ENCODE measurements around the gene FBXW12. TPM values are rescaled to one million over a fixed set of nuclear protein-coding genes. Genes with fewer than 3 reads are reported as not detected.
"Not testable (repeated sequence)": the region's sequence is repeated elsewhere in the genome, so short reads cannot be mapped to it uniquely, and the experiment has no call there.

The FBXW12 gene
- total RNA-seq, 2 experiments from 2014 or later: not detected

GRCh38 chr3:48397767-48398681 lies 26.0 kb downstream of the FBXW12 start:
- no peak overlapping the region for H3K27ac Mint-ChIP-seq
- CTCF ChIA-PET: interaction anchor here (3.5 to 12.8 kb wide), 3 partner anchors 37 to 126 kb away, joined by 11 to 312 read pairs (median 31); no protein-coding TSS in a partner anchor
- TF ChIP-seq CTCF (IDR thresholded peaks at IDR 0.05): no peak
- no peaks in the 10 kb centered on the region for H3K4me1 Mint-ChIP-seq (ENCODE audit: low read depth)
- H3K36me3 Mint-ChIP-seq (ENCODE audit: low read depth): no peaks in the 10 kb centered on the region
- no peaks in the 10 kb centered on the region for H3K9me3 Mint-ChIP-seq
- peaks cover 6% of the 10 kb centered on the region for H3K27me3 Mint-ChIP-seq
- DNase-seq: no peak
- ATAC-seq: no peak
- POLR2A ChIA-PET: no interaction called here
- intact Hi-C loops (cut with micrococcal nuclease): loop anchor here (10.0 kb wide), 1 partner anchor 123 kb away; no protein-coding TSS in a partner anchor
- H3K4me3 Mint-ChIP-seq: no peak overlapping the region

- no peak for ATAC-seq
Measured at GRCh38 chr3:48398701-48399386, 26.8 kb downstream of the FBXW12 start.

GRCh38 chr3:48399387-48400172 lies 27.6 kb downstream of the FBXW12 start:
- intact Hi-C loops (cut with micrococcal nuclease): loop anchor here (5.0 to 10.0 kb wide), 3 partner anchors 38 to 148 kb away; no protein-coding TSS in a partner anchor
- ChIA-PET CTCF (interaction anchor here (1.4 to 12.8 kb wide), 18 partner anchors 11 to 318 kb away, joined by 3 to 312 read pairs (median 17); partner anchors contain the start of genes CCDC51, IP6K2, PFKFB4 and TMA7), POLR2A (interaction anchor here (0.6 kb wide), 1 partner anchor 111 kb away, joined by 4 read pairs; no protein-coding TSS in a partner anchor)
- Mint-ChIP-seq H3K9me3 (no peaks in the 10 kb centered on the region), H3K27me3 (peaks cover 4% of the 10 kb centered on the region), H3K36me3 (ENCODE audit: low read depth) (no peaks in the 10 kb centered on the region), H3K27ac (no peak overlapping the region), H3K4me1 (ENCODE audit: low read depth) (no peaks in the 10 kb centered on the region), H3K4me3 (no peak overlapping the region)
- peak; percentile 28 for ATAC-seq
- DNase-seq: peak; percentile 15
- TF ChIP-seq CTCF (IDR thresholded peaks at IDR 0.05): no peak

More at GRCh38 chr3:48398701-48399386, 26.8 kb downstream of the FBXW12 start:
- ChIA-PET CTCF (interaction anchor here (2.6 to 12.8 kb wide), 7 partner anchors 36 to 150 kb away, joined by 11 to 312 read pairs (median 19); no protein-coding TSS in a partner anchor), POLR2A (no interaction called here)
- Mint-ChIP-seq H3K27me3 (peaks cover 4% of the 10 kb centered on the region), H3K36me3 (ENCODE audit: low read depth) (no peaks in the 10 kb centered on the region), H3K4me1 (ENCODE audit: low read depth) (no peaks in the 10 kb centered on the region), H3K9me3 (no peaks in the 10 kb centered on the region), H3K27ac (no peak overlapping the region), H3K4me3 (no peak overlapping the region)
- DNase-seq: no peak
- intact Hi-C loops (cut with micrococcal nuclease): loop anchor here (10.0 kb wide), 1 partner anchor 124 kb away; no protein-coding TSS in a partner anchor
- TF ChIP-seq CTCF (IDR thresholded peaks at IDR 0.05): no peak

- no peaks in the 10 kb centered on the region for H3K36me3 Mint-ChIP-seq (ENCODE audit: low read depth)
- ATAC-seq (peak; percentile 87), DNase-seq (peak; percentile 73)
- H3K27ac Mint-ChIP-seq: no peak overlapping the region
- H3K27me3 Mint-ChIP-seq: peaks cover 2% of the 10 kb centered on the region
- CTCF ChIA-PET: interaction anchor here (0.7 to 12.8 kb wide), 78 partner anchors 8 to 364 kb away, joined by 3 to 312 read pairs (median 4); partner anchors contain the start of genes ATRIP, CAMP, CCDC51 and IP6K2
- no peaks in the 10 kb centered on the region for H3K4me1 Mint-ChIP-seq (ENCODE audit: low read depth)
- peak; percentile 90 for TF ChIP-seq CTCF (IDR thresholded peaks at IDR 0.05)
- H3K9me3 Mint-ChIP-seq: no peaks in the 10 kb centered on the region
- POLR2A ChIA-PET: interaction anchor here (0.8 to 1.0 kb wide), 4 partner anchors 31 to 160 kb away, joined by 3 to 4 read pairs (median 3); partner anchors contain the start of gene ZNF589
- no peak overlapping the region for H3K4me3 Mint-ChIP-seq
- intact Hi-C loops (cut with micrococcal nuclease): loop anchor here (5.0 kb wide), 2 partner anchors 36 to 146 kb away; no protein-coding TSS in a partner anchor
Measured at GRCh38 chr3:48400824-48401433, 28.9 kb downstream of the FBXW12 start.

- not testable (repeated sequence) for H3K4me3 Mint-ChIP-seq; H3K27ac Mint-ChIP-seq; ATAC-seq; DNase-seq; H3K4me1 Mint-ChIP-seq (ENCODE audit: low read depth); H3K9me3 Mint-ChIP-seq; H3K27me3 Mint-ChIP-seq; H3K36me3 Mint-ChIP-seq (ENCODE audit: low read depth)
- ChIA-PET CTCF (interaction anchor here (0.7 to 12.8 kb wide), 60 partner anchors 9 to 363 kb away, joined by 3 to 312 read pairs (median 5); partner anchors contain the start of genes ATRIP, CCDC51, NME6 and PFKFB4), POLR2A (interaction anchor here (0.8 to 1.0 kb wide), 3 partner anchors 31 to 128 kb away, joined by 3 to 4 read pairs (median 3); no protein-coding TSS in a partner anchor)
- intact Hi-C loops (cut with micrococcal nuclease): loop anchor here (5.0 kb wide), 2 partner anchors 36 to 146 kb away; no protein-coding TSS in a partner anchor
Measured at GRCh38 chr3:48401434-48401901, 29.4 kb downstream of the FBXW12 start.
